ENCODE data around the gene ABCC5.

ABCC5 gene

DNA sequence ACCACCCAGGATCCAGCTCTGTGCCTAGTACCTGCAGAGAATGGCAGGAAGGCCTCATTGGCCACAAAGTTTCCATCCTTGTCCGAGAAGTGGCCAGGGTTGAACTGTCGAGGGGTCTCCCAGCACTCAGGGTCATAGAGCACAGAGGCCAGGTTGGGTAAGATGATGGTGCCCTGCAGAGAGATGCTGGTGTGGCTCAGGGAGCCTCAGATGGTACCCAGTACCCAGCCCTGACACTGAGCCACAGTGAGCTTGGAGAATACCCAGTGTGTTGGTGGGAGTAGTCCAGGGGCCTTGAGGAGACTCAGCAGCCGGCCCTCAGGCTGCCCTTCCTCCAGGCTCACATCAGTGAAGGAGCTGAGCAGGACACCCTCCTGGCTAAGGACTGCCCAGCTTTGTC, 121.5 kb downstream of the ABCC5 start:
- H3K79me2 ChIP-seq (ENCODE audit: low read length): no peaks in the 10 kb centered on the region
- H3K9me3 ChIP-seq (replicated peaks; ENCODE audit: insufficient read depth, low read length): no peaks in the 10 kb centered on the region
- no peak overlapping the region for H3K9ac ChIP-seq (ENCODE audit: low read length)
- no peak overlapping the region for H3K4me3 ChIP-seq (ENCODE audit: low read length)
- no peak for DNase-seq
- no peak overlapping the region for H3K4me2 ChIP-seq (ENCODE audit: low read depth, low read length)
- H3F3A ChIP-seq (ENCODE audit: insufficient read depth, low read length): no peaks in the 10 kb centered on the region
- H3K36me3 ChIP-seq (replicated peaks; ENCODE audit: insufficient read depth, low read length): no peaks in the 10 kb centered on the region
- TF ChIP-seq, protein P1, sequence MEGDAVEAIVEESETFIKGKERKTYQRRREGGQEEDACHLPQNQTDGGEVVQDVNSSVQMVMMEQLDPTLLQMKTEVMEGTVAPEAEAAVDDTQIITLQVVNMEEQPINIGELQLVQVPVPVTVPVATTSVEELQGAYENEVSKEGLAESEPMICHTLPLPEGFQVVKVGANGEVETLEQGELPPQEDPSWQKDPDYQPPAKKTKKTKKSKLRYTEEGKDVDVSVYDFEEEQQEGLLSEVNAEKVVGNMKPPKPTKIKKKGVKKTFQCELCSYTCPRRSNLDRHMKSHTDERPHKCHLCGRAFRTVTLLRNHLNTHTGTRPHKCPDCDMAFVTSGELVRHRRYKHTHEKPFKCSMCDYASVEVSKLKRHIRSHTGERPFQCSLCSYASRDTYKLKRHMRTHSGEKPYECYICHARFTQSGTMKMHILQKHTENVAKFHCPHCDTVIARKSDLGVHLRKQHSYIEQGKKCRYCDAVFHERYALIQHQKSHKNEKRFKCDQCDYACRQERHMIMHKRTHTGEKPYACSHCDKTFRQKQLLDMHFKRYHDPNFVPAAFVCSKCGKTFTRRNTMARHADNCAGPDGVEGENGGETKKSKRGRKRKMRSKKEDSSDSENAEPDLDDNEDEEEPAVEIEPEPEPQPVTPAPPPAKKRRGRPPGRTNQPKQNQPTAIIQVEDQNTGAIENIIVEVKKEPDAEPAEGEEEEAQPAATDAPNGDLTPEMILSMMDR (IDR thresholded peaks at IDR 0.05; ENCODE audit: low read length): no peak
- TF ChIP-seq EZH2phosphoT487 (IDR thresholded peaks at IDR 0.05; ENCODE audit: low read length) (no peak), EZH2 (optimal IDR thresholded peaks at IDR 0.05; ENCODE audit: low read depth, low read length) (no peak)
- no peaks in the 10 kb centered on the region; the same call in 1 of the 2 replicates for H3K4me1 ChIP-seq (ENCODE audit: low read length)
- H3K27ac ChIP-seq (ENCODE audit: low read length): no peak overlapping the region
- no peak overlapping the region for H2AFZ ChIP-seq (ENCODE audit: low read length)
- no peaks in the 10 kb centered on the region for H3K27me3 ChIP-seq (replicated peaks; ENCODE audit: insufficient read depth, low read length)
- H3K9me2 ChIP-seq (replicated peaks; ENCODE audit: insufficient read depth, low read length): no peaks in the 10 kb centered on the region
- no peaks in the 10 kb centered on the region for H4K20me1 ChIP-seq (ENCODE audit: insufficient read depth, low read length)

DNA sequence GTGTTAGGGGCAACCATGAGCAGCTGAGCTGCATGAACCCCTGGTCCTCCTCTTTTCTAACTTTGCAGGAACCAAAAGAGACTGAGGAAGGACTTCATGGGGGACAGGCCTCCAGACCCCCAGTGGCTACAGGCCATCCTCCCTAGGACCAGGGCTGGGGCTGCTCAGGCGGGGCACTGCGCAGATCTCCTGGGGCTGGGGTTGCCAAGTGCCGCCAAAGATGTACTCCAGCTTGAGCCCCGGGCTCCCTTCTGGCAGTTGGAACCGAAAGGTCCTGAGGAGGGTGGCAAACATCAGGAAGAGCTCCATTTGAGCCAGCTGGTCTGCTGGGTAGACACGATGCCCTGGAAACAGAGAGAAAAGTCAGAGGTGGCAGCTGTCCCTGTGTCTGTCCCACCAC, 121.9 kb downstream of the ABCC5 start:
- no peaks in the 10 kb centered on the region for H3K9me2 ChIP-seq (replicated peaks; ENCODE audit: insufficient read depth, low read length)
- no peaks in the 10 kb centered on the region; the same call in 1 of the 2 replicates for H3K4me1 ChIP-seq (ENCODE audit: low read length)
- no peaks in the 10 kb centered on the region for H3F3A ChIP-seq (ENCODE audit: insufficient read depth, low read length)
- H2AFZ ChIP-seq (ENCODE audit: low read length): no peak overlapping the region
- H3K27me3 ChIP-seq (replicated peaks; ENCODE audit: insufficient read depth, low read length): no peaks in the 10 kb centered on the region
- H3K27ac ChIP-seq (ENCODE audit: low read length): no peak overlapping the region
- no peaks in the 10 kb centered on the region for H3K9me3 ChIP-seq (replicated peaks; ENCODE audit: insufficient read depth, low read length)
- DNase-seq: no peak
- no peak overlapping the region for H3K9ac ChIP-seq (ENCODE audit: low read length)
- no peaks in the 10 kb centered on the region for H3K79me2 ChIP-seq (ENCODE audit: low read length)
- H3K36me3 ChIP-seq (replicated peaks; ENCODE audit: insufficient read depth, low read length): no peaks in the 10 kb centered on the region
- H3K4me3 ChIP-seq (ENCODE audit: low read length): no peak overlapping the region
- H3K4me2 ChIP-seq (ENCODE audit: low read depth, low read length): peak overlapping the region; percentile 36; the same call in 1 of the 2 replicates
- H4K20me1 ChIP-seq (ENCODE audit: insufficient read depth, low read length): no peaks in the 10 kb centered on the region
- TF ChIP-seq EZH2phosphoT487 (IDR thresholded peaks at IDR 0.05; ENCODE audit: low read length): no peak
- TF ChIP-seq, protein P1 (IDR thresholded peaks at IDR 0.05; ENCODE audit: low read length): no peak

DNA sequence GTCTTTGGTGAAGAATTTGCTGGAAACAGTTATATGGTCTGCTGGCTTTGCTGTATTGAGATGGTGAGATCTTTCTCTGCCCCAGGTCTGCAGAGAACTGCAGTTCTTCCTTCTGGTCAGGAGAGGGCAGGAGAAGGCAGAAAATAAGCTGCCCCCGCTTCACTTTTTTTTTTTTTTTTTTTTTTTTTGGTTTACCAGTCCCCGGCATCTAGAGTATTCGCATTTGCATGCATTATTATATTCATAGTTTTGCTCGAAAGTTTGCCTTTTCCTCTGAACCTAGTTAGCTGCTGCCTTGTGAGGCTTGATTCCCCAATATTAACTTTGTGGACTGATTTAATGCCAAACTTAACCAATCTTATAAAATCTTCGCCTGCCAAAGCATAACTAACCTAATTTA, 122.4 kb downstream of the ABCC5 start:
- TF ChIP-seq EZH2phosphoT487 (IDR thresholded peaks at IDR 0.05; ENCODE audit: low read length): no peak
- TF ChIP-seq, protein P1 (IDR thresholded peaks at IDR 0.05; ENCODE audit: low read length): peak; percentile 89
- Histone ChIP-seq H3K9ac (ENCODE audit: low read length) (no peak overlapping the region), H3K4me3 (ENCODE audit: low read length) (no peak overlapping the region), H3F3A (ENCODE audit: insufficient read depth, low read length) (no peaks in the 10 kb centered on the region), H3K4me2 (ENCODE audit: low read depth, low read length) (peak overlapping the region; percentile 36; the same call in 1 of the 2 replicates), H2AFZ (ENCODE audit: low read length) (no peak overlapping the region), H3K27me3 (replicated peaks; ENCODE audit: insufficient read depth, low read length) (no peaks in the 10 kb centered on the region), H3K79me2 (ENCODE audit: low read length) (no peaks in the 10 kb centered on the region), H3K9me2 (replicated peaks; ENCODE audit: insufficient read depth, low read length) (no peaks in the 10 kb centered on the region), H3K9me3 (replicated peaks; ENCODE audit: insufficient read depth, low read length) (no peaks in the 10 kb centered on the region), H3K36me3 (replicated peaks; ENCODE audit: insufficient read depth, low read length) (no peaks in the 10 kb centered on the region), H4K20me1 (ENCODE audit: insufficient read depth, low read length) (no peaks in the 10 kb centered on the region), H3K4me1 (ENCODE audit: low read length) (no peaks in the 10 kb centered on the region; the same call in 1 of the 2 replicates), H3K27ac (ENCODE audit: low read length) (no peak overlapping the region)
- peak; percentile 74 for DNase-seq

Measured in MM.1S (cell line).